A549 (cell line): ENCODE results near the gene ALAS1.

Experiments used
- KDM1A ChIP-seq: fragments of 200-600 bp; sonication (generic); IDR thresholded peaks from 2 replicates; pipeline ENCODE4 v1.6.1; 2016; ENCODE audit warnings: low read depth, mild to moderate bottlenecking
- NFE2L2 ChIP-seq: fragments of 150-350 bp; conservative IDR thresholded peaks from 2 replicates; pipeline ENCODE4 v1.6.1; 2014; ENCODE audit warnings: low read length
- POLR2A ChIP-seq: IDR thresholded peaks from 2 replicates; pipeline ENCODE4 v1.6.1; 2012; ENCODE audit warnings: mild to moderate bottlenecking, low read length
- RCOR1 ChIP-seq: fragments of 150-350 bp; IDR thresholded peaks from 2 replicates; pipeline ENCODE4 v1.6.1; 2014; ENCODE audit warnings: antibody characterized with exemption, low read length, low read depth
- ZNF302 ChIP-seq: fragments of 250-450 bp; sonication (Bioruptor Pico); IDR thresholded peaks from 2 replicates; pipeline ENCODE4 v1.9.0; 2021; ENCODE audit warnings: inconsistent platforms, mild to moderate bottlenecking, moderate library complexity
- TF ChIP-seq, protein P1 (sequence below): fragments of >200 bp; sonication (Bioruptor Twin); formaldehyde crosslinking; IDR thresholded peaks from 3 replicates; pipeline ENCODE4 v1.5.1; 2016
- TF ChIP-seq, protein P2 (sequence below): IDR thresholded peaks from 2 replicates; pipeline ENCODE4 v1.6.1; 2012; ENCODE audit warnings: low read depth, borderline replicate concordance
- TF ChIP-seq, protein P3 (sequence below): IDR thresholded peaks from 2 replicates; pipeline ENCODE4 v1.6.1; 2012

DNA sequence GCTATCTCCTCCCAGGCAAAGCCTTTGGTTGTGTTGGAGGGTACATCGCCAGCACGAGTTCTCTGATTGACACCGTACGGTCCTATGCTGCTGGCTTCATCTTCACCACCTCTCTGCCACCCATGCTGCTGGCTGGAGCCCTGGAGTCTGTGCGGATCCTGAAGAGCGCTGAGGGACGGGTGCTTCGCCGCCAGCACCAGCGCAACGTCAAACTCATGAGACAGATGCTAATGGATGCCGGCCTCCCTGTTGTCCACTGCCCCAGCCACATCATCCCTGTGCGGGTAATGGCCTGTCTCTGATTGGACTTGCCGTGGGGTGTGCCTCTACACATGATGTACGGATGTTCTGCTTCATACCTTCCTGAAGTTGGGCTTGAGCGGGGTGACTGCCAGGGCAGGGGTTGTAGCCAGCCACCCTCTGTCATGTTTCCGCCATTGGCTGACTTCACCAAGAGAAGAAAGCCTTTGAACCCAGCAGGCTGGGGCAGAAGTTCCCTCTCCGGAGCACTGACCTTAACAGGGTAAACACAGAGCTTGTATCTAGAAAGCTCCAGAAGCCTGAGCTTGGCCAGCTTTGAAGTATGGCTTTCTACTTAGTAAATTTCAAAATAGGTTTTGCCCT, 13.4 kb downstream of the ALAS1 start:
- TF ChIP-seq NFE2L2 (no peak), POLR2A (no peak), KDM1A (no peak), RCOR1 (no peak), ZNF302 (CRISPR knock-in tag) (no peak)
- TF ChIP-seq, protein P1, sequence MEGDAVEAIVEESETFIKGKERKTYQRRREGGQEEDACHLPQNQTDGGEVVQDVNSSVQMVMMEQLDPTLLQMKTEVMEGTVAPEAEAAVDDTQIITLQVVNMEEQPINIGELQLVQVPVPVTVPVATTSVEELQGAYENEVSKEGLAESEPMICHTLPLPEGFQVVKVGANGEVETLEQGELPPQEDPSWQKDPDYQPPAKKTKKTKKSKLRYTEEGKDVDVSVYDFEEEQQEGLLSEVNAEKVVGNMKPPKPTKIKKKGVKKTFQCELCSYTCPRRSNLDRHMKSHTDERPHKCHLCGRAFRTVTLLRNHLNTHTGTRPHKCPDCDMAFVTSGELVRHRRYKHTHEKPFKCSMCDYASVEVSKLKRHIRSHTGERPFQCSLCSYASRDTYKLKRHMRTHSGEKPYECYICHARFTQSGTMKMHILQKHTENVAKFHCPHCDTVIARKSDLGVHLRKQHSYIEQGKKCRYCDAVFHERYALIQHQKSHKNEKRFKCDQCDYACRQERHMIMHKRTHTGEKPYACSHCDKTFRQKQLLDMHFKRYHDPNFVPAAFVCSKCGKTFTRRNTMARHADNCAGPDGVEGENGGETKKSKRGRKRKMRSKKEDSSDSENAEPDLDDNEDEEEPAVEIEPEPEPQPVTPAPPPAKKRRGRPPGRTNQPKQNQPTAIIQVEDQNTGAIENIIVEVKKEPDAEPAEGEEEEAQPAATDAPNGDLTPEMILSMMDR: no peak
- TF ChIP-seq, protein P2, sequence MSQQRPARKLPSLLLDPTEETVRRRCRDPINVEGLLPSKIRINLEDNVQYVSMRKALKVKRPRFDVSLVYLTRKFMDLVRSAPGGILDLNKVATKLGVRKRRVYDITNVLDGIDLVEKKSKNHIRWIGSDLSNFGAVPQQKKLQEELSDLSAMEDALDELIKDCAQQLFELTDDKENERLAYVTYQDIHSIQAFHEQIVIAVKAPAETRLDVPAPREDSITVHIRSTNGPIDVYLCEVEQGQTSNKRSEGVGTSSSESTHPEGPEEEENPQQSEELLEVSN: no peak
- TF ChIP-seq, protein P3, sequence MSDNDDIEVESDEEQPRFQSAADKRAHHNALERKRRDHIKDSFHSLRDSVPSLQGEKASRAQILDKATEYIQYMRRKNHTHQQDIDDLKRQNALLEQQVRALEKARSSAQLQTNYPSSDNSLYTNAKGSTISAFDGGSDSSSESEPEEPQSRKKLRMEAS: no peak
